HG03045 (cell line): Measurements from ENCODE around the gene B2M.
"Not testable (repeated sequence)": the region's sequence is repeated elsewhere in the genome, so short reads cannot be mapped to it uniquely, and the experiment has no call there.

ENCODE experiments used
- ATAC-seq: cut with Tn5 transposase; IDR thresholded peaks from one replicate; pipeline ENCODE4 v1.9.1; 2021; ENCODE audit warnings: mild to moderate bottlenecking, moderate library complexity; ENCODE audit not compliant: unreplicated experiment

Gene B2M

DNA sequence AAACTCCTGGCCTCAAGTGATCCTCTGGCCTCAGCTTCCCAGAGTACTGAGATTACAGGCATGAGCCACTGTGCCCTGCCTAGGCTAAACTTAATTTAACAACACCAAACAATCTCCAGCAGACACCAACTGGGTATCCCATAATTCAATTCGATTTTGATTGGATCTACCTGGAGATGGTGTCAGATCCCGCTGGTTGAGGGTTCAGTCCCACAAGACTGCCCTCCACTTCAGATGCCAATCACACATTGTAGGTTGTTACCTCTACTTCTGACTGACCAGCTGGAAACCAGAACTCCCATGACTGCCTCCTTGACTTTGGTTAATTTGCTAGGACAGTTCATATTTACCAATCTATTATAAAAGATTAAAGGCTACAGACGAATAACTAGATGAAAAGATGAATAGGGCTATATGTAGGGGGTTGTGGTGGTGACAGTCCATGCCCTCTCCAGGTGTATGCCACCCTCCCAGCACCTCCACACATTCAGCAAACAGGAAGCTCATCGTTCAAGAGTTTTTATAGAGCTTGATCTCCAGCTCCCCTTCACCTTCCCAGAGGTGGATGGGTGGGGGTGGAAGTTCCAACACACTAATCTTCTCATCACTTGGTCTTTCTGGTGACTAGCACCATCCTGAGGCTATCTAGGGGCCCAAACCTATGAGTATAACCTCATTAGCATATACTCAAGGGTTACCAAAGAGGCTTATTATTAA lies 9.3 kb downstream of the B2M start:
- no peak for ATAC-seq

DNA sequence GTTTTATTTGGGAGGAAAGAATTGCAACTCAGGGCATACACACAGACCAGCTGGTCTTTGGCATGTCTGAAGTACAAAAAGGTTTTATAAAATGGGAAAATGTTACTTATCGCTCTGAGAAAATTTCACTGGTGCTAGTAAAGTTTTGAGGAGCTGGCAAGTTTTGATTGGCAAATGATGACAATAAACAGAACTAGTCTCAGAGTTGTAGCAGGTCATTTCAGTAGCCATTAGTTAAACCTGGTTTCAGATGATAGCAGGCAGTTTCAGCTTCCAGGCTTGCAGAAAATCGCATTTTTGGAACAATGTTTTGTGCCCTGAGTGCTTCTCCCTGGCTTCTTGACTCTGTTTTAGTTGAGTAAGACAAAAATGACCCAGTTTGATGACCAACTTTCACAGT lies 10.7 kb downstream of the B2M start:
- no peak for ATAC-seq

DNA sequence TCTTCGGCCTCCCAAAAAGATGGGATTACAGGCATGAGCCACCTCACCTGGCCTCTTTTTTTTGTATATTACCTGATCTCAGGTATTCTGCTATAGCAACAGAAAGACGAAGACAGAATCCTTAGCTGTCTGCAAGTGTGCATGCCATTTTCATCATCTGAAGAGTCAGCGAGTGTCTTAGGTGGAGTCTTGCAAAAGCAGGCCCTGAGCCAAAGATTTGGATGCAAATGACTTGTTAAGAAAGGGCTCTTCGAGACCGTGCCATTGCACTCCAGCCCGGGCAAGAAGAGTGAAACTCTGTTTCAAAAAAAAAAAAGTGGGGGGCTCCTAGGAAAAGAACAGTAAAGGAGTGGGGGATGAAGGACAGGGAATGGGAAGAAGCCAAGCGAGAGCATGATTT lies 14.8 kb downstream of the B2M start:
- ATAC-seq: no peak

DNA sequence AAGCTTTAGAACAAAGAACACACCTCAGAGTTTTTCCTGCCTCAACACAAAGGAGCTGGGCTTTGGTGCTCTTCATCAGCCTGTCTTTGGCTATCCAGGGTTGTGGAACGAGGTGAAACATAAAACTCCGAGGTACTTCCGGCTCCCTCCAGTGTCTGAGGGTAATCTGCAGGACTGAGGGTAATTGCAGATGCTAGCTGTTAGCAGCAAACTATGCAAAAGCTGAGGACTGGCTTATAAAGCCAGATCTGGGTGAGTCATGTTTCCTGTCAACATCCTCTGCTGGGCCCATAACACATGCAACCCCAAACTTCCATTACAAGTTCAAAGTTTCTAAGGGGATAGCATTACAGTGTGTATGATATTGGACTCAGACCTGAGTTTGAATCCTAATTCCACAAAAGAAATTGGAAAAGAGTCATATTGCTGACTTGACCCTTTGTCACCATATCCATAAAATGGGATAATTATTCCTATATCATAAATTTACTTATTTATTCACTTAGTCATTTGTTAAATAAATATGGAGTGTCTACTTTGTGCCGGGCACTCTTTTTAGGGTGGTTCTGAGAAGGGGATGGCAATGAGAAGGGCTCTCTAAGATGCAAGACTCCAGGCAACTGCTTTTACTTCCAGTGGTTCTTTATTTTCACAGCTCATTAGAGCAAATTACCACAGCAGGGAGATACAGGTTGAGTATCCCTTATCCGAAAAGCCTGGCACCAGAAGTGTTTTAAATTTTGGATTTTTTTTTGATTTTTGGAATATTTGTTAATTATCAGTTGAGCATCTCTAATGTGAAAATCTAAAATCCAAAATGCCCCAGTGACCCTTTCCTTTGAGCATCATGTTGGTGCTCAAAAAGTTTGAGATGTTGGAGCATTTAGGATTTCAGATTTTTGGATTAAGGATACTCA lies 15.5 kb downstream of the B2M start:
- ATAC-seq: peak; percentile 27

DNA sequence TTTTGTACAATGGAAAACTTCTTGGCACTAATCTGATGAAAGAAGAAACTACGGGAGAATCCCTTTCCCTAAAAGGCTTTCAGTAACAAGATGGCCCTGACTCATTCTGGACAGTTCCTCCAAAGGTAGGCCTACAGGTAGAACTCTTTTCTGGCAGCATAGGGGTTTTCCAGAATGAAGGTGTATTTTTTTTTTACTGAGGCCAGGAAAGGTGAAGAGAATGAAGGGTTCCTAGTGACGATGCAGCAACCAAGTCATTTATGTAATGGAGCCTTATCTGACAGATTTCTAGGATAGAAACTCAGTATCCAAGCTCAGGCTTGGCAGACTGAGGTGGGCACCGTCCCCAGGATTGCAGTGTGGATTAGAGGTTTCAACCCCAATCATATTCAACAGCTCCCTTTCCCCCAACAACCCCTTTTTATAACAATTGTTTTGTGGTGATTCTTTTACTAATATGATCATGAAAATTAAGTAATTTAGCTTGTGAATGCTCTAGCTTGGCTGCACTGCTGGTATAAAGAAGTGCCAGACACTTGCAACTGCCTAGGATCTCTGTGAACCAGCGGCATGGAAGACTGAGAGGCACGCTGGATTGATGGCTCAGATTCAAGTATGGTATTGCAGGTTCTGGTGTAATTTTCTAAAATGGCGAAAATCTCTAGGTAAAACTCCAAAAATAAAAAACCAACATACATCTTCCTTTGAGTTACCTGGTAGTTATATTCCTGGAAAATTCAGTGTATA lies 16.3 kb downstream of the B2M start:
- no peak for ATAC-seq

DNA sequence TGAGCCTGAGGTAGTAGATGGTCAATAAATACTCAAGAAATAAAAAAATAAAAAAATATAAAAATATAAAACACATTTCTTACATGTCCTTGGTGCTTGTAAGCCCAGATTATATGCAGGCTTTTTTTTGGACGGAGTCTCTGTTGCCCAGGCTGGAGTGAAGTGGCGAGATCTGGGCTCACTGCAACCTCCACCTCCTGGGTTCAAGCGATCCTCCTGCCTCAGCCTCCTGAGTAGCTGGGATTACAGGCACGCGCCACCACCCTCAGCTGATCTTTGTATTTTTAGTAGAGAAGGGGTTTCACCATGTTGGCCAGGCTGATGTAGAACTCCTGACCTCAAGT lies 16.9 kb downstream of the B2M start:
- ATAC-seq: not testable (repeated sequence)

DNA sequence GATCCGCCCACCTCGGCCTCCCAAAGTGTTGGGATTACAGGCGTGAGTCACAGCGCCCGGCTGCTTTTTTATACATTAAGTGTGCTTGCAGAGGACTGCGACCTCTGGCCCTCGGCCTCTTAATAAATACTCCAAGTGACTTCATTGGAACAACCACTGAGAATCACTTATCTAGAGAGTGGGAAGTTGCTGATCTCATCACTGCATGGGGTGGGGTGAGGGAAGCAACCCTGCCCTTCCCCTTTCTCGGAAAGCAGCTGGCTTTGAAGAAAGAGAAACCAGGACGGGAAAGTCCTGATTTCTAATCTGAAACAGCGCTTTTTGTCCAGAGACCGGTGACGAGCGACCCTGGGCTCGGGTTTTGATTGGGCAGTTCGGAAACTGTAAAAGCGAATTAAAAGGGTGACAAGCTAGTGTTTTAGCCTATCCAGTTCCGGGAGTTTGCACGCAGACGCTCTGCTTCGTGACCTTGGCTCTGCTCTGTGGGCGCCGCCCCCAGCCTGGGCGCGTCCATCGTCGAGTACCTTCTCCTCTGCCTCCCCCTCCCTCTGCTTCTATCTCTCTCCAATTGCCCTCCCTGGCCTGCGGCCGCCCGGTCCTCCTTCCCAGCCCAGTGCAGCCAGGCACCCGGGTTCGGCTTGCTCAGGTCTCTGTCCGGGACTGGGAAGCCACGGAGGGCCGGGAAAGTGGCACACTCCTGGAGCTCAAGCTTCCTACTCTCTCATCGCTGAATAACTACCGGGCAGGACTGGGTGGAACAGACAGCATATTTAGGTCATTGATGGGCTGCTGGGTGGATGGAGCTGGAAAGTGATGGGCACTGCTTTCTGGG lies 17.5 kb downstream of the B2M start:
- peak; percentile 76 for ATAC-seq

DNA sequence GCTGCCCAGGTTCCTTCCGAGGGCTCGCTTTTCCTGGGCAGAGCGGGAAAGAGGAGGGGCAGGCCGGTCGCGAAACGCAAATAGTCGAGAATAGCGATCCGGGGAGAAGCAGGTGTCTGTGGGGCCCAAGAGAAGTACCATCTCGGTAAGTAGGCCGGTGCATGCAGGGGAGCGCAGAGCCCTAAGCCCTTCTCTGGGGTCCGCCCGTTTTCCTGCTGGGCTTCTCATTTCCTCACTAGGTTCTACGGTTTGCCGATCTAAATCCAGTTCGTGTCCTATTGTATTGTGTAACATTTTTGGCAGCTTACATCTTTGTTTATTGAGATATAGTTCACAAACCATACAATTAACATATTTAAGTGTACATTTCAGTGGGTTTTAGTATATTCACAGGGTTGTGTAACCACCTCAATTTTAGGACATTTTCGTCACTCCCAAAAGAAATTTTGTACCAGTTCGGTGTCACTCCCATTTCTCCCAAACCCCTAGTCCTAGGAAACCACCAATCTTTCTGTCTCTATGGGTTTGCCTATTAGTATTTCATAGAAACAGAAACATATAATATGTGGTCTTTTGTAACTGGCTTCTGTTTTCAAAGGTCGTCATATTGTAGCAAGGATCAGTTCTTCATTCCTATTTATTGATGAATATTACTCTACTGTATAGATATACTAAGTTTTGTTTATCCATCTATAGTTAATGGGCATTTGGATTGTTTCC lies 18.3 kb downstream of the B2M start:
- ATAC-seq: peak; percentile 24

DNA sequence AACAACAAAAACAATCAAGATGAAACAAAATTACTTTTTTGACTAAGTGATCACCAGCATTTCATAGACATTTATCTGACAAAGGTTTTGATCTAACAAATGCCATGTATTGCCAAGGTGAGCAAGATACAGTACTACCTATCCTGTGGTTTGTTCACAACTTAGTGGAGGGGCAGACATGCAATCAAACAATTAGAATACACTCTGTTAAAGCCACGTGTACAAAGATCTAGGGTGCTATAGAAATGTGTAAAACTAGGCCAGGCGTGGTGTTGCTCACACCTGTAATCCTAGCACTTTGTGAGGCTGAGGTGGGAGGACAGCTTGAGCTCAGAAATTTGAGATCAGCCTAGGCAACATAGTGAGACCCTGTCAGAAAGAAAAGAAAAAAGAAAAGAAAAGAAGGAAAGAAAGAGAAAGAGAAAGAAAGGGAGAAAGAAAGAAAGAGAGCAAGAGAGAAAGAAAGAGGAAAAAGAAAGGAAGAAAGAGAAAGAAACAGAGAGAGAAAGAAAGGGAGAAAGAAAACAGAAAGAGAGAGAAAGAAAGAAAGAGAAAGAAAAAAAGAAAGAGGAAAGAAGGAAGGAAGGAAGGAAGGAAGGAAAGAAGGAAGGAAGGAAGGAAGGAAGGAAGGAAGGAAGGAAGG lies 23.6 kb downstream of the B2M start:
- no peak for ATAC-seq

DNA sequence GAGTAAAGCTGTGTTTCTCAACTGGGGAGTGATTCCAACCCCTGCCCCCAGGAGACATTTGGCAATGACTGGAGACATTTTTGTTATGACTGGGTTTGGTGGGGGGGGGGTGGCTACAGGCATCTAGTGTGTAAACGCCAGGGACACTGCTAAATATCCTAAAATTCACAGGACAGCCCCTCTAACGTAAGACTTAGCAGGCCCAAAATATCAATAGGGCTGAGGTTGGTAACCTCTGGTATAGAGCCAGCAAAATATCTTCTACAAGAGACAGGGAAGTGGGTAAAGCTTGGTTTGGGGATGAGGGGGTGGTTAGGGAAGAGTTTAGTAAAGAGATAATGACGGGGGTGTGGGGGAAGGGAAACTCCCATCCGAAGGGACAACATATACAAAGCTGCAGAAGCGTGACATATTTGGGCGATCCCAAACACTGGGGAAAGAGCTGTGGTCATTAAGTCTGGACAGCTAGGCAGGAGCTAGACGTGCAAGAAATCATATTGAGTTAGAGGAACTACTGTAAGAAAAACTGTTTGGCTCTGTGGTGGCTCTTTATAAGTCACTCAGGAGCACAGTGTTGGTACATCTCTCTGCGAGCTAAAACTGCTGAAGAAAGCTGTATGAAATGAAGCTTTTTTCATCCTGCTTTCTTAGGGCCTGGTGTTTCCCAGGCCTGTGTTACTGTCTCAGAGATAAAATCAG lies 24.3 kb downstream of the B2M start:
- peak; percentile 36 for ATAC-seq

DNA sequence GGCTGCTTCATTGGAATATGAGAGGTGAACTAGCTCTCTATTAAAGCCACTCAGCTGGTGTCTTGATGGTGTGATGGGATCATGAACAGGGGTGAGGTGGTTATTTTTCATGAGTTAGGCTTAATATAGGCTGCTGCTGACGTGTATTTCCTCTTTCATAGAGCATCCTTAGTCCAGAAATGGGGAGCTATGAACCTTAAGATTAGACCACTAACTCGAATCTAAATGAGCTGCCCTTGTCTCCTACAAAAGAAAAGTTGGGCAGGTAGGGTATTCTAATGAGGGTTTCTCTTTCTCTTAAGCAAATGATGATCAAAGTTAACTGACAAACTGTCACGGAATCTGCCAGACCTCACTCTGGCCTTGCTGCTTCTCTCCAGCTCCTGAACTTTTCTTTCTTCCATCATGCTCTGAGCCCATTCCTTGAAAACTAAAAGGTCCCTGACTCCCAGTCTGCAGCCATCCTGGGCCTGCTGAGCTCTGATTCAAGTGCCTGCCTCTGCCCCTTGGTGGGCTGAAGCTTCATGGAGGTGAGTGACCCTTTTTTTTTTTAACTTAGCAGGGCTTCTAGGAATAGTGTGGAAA lies 25.0 kb downstream of the B2M start, which contains the start of gene TRIM69:
Gene TRIM69 (plus strand): TSS at position 348 of the 585 bp plus-strand sequence. CDS start 177 bp downstream, at position 525.
- peak; percentile 32 for ATAC-seq

DNA sequence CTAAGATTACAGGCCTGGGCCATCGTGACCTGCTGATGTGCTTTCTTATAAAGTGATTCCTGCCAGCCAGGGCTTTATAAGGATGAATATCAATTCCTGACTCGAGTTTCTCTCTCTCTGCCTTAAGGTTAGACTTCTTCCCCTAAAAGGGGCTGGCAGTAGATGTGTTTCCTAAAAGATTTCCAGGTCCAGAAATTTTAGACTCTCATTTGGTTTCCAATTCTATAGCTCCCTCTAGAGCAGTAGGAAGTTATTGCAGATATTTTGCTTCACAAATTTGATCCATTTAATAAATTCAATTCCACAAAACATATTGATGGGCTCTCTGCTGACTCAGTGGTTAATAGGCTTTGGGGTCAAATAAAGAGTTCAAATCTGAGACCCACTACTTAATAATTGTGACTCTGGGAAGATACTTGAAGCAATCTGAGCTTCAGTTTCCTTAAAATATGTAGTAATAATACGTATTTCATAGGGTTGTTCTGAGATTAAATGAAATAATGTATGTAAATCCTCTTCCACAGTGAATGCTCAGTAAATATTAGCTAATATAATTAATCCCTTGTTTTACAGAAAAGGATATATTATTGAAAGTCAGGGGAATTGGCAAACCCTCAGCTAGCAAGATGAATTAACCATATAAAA lies 27.1 kb downstream of the B2M start:
- no peak for ATAC-seq

DNA sequence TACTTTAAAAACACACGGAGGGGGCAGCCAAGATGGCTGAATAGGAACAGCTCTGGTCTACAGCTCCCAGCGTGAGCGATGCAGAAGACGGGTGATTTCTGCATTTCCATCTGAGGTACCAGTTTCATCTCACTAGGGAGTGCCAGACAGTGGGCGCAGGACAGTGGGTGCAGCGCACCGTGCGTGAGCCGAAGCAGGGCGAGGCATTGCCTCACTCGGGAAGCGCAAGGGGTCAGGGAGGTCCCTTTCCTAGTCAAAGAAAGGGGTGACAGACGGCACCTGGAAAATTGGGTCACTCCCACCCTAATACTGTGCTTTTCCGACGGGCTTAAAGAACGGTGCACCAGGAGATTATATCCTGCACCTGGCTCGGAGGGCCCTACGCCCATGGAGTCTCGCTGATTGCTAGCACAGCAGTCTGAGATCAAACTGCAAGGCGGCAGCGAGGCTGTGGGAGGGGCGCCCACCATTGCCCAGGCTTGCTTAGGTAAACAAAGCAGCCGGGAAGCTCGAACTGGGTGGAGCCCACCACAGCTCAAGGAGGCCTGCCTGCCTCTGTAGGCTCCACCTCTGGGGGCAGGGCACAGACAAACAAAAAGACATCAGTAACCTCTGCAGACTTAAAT lies 28.0 kb downstream of the B2M start:
- not testable (repeated sequence) for ATAC-seq

DNA sequence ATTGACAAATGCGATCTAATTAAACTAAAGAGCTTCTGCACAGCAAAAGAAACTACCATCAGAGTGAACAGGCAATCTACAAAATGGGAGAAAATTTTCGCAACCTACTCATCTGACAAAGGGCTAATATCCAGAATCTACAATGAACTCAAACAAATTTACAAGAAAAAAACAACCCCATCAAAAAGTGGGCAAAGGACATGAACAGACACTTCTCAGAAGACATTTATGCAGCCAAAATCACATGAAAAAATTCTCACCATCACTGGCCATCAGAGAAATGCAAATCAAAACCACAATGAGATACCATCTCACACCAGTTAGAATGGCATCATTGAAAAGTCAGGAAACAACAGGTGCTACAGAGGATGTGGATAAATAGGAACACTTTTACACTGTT lies 32.1 kb downstream of the B2M start:
- not testable (repeated sequence) for ATAC-seq

DNA sequence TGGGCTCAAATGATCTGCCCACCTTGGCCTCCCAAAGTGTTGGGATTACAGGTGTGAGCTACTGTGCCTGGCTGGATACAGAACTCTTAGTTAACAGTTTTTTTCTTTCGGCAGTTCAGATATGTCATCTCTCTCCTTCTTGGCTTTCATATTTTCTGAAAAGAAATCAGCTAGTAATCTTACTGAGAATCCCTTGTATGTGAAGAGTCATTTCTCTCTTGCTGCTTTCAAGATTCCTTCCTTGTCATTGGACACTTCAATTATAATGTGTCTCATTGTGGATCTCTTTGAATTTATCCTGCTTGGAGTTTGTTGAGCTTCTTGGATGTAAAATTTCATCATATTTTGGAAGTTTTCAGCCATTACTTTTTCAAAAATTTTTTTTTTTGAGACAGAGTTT lies 42.0 kb downstream of the B2M start:
- no peak for ATAC-seq

DNA sequence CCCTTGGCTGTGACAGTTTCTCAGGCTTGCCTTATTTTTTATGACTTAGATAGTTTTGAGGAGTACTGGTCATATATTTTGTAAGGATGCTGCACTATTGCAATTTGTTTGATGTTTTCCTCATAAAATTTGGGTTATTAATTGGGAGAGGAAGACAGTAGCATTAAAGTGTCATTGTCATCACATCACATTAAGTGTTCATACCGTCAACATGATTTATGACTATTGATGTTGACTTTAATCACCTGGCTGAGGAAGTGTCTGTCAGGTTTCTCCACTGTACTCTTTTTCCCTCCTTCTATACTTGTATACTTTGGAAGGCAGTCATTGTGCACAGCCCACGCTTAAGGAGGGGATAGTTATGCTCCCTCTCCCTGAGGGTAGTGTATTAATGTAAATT lies 51.9 kb downstream of the B2M start:
- no peak for ATAC-seq

DNA sequence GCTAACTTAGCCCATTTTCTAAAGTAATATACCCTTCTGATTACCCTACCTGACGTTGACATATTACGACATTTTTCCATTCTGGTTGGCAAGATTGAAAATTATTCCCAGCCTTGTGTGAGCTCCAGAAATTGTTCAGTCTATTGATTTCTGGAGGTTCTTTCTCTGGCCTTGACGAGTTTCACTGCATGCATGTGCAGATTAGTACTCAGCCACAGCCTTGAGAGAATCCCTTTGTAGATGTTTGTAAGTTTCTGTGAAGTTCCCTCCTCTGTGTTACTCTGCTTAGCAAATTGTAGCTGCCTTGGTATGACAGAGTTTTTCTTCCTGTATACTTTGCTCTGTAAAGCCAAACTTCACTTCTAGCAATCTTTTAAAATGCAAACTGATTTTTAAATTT lies 52.5 kb downstream of the B2M start:
- no peak for ATAC-seq

DNA sequence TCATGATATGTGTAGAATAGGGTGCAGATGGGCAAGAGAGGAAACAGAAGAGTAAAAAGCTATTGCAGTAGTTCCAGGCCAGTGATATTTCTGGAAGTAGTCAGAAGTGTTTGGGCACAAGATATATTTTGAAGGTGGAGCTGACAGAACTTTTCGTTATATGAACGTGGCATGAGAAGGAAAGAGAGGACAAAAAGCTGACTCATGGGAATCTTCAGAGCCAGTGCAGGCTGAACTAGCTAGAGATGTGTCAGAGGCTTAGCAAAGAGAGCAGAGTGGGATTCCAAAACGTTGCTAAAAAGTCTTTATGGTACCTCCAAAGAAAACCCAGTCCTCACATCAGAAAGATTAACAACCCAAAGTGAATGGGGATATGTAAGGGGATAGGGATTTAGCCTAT lies 53.7 kb downstream of the B2M start:
- no peak for ATAC-seq
